T-helper 1 cell (primary cell): ENCODE data around the gene EYS.

ENCODE experiments used
- DNase-seq, 5 donors: peaks; one replicate each; pipeline ENCODE4 v3.0.0-alpha.2; 2012 to 2020

Gene EYS

DNA sequence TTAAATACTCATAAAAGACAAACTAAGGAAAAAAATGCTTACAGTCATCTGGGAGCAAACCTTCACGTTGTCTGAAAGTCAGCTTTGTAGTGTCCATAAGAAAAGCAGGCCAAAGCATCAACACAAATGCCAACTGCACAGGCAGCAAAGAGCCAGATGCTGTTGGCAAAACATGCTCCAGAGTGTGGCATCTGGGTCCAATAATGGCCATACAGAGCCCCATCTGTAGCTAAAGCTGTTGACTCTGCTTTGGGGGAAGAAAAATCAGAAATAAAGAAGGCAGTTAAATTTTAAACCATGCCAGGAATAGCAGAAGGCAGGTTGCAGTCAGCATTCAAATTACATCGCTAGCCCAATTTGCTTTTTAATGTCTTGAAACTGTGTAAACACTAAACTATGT is 776.3 kb downstream of the EYS start:
- no peak for DNase-seq

DNA sequence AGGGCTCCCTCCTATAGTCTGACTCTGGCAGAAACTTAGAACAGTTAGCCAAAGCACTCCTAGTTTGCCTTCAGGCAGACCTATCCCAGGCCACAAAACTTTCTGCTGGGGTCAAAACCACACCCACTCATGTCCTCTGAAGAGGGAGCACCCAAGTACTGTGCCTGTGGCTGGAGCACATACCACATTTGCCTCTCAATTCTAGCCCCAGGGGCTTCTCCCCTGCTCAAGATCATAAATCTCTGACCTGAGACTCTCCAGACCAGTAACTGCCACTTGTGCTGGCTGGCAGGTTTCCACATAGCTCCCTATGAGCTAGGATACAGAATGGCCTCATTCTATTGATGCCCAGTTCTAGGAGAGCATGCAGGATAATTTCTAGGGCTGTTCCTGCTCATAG is 781.0 kb downstream of the EYS start:
- no peak for DNase-seq

GRCh38 chr6:64920257-64920656 is 786.8 kb downstream of the EYS start:
- DNase-seq: no peak

- DNase-seq: no peak
Observed at GRCh38 chr6:64914124-64914523, 792.9 kb downstream of the EYS start.

GRCh38 chr6:64912966-64913365 is 794.1 kb downstream of the EYS start:
- no peak for DNase-seq

- DNase-seq: no peak
Observed at GRCh38 chr6:64908104-64908503, 798.9 kb downstream of the EYS start.

GRCh38 chr6:64904616-64905015 is 802.4 kb downstream of the EYS start:
- DNase-seq: no peak

- no peak for DNase-seq
Observed at GRCh38 chr6:64902596-64902995, 804.4 kb downstream of the EYS start.

DNA sequence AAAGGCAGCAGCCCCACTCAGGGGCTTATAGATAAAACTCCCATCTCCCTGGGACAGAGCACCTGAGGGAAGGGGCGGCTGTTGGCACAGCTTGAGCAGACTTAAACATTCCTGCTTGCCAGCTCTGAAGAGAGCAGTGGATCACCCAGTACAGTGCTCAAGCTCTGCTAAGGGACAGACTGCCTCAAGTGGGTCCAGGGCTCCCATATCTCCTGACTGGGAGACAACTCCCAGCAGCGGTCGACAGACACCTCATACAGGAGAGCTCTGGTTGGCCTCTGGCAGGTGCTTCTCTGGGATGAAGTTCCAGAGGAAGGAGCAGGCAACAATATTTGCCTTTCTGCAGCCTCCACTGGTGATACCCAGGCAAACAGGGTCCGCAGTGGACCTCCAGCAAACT is 810.1 kb downstream of the EYS start:
- no peak for DNase-seq

DNA sequence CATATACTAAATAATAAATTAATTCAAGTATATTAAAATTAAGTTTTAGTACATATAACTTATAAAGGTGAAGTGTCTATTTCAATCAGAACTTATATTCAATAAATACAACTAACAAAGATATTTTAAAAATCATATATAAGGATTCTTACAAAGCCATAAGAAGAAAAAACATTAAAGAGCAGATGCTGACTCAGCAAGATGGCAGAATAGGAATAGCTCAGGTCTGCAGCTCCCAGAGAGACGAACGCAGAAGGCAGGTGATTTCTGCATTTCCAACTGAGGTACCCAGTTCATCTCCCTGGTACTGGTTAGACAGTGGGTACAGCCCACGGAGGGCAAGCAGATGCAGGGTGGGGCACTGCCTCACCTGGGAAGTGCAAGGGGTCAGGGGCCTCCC is 811.1 kb downstream of the EYS start:
- DNase-seq: no peak

GRCh38 chr6:64890609-64891008 is 816.4 kb downstream of the EYS start:
- DNase-seq: no peak

- DNase-seq: no peak
Observed at GRCh38 chr6:64889144-64889543, 817.9 kb downstream of the EYS start.

DNA sequence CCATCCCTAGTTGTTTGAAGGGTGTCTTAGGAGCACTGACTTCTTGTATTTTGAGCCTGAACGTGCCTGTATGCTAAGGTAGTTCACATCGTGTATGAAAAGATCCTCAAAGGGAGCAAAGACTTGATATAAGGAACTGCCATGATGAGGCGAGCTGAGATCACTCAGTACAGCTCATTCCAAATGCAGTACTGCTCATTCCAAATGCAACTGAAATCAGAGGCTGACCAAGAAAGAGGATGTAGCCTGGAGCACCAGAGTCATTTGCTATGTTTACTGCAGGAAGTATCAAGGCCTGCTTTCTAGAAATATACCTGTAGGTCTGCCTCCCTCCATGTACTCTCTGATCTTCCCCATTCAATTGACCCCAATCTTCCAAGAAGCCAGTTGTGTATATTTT is 832.2 kb downstream of the EYS start:
- no peak for DNase-seq

DNA sequence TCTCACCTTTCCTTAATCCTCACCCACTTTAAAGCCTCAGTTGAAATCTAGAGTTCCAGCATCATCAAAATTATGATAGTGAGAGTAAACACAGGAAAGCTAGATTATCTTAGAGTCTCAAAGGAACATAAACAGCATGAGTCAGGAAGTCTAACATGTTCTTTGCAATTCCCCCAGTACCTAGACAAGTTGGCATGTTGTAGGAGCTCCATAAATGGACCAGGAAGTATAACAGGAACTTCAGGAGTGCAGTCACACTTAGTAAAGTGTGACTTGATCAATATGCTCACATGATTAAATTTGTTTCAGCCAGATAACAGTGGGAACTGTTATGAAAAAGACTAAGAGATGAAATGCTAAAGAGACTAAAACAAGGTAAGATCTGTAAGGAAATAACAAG is 834.4 kb downstream of the EYS start:
- DNase-seq: no peak

GRCh38 chr6:64861039-64861651 is 845.9 kb downstream of the EYS start:
- no peak for DNase-seq

- no peak for DNase-seq
Observed at GRCh38 chr6:64860203-64860602, 846.8 kb downstream of the EYS start.

GRCh38 chr6:64850121-64850520 is 856.9 kb downstream of the EYS start:
- no peak for DNase-seq

- DNase-seq: no peak
Observed at GRCh38 chr6:64848467-64848866, 858.6 kb downstream of the EYS start.

GRCh38 chr6:64847396-64847795 is 859.6 kb downstream of the EYS start:
- no peak for DNase-seq

DNA sequence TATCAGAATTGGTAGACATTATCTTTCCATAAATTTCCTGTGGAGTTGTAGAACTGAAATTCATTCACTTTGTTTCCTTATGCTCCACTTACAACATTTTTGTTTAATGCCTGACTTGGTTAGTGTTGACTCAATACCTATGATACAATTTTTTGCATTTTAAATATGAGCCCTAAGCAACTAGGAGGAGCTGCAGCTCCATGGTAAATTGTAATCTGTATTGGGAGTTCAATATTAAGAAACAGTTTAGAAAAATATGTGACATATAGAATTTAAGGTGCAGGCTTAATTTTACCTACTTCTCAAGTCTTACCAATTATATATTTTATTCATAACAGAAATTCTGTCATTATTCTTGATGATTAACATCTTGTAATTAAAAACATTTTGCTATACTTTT is 868.3 kb downstream of the EYS start:
- DNase-seq: no peak

- DNase-seq: no peak
Observed at GRCh38 chr6:64831680-64832079, 875.3 kb downstream of the EYS start.

DNA sequence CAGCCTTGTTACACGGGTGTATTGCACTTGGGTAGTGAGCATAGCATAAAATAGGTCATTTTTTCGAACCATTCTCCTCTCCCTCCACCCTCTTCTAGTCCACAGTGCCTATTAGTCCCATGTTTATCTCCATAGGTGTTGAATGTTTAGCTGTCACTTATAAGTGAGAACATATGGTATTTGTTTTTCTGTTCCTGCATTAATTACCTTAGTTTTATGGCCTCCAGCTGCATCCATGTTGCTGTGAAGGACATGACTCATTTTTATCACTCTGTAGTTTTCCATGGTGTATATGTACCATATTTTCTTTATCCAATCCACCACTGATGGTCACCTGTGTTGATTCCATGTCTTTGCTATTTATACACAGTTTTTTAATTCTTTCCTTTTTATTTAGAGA is 889.5 kb downstream of the EYS start:
- no peak for DNase-seq

DNA sequence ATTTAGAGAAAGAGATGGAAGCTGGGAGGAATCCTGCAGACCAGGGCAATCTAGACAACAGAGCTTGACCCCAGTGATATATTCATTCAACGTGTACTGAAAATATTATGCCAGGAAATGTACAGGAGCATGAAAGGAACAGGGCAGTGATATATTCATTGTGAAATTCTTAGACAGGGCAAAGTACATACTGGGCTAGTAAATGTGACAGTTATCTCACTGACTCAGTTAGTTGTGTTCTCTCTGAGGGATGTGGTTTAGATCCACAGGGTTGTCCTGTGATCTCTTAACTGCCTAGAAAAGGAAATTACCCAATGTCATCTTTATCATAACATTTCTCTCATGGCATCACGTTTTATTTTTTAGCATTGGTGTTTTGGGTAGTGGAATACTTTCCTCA is 891.3 kb downstream of the EYS start:
- no peak for DNase-seq

DNA sequence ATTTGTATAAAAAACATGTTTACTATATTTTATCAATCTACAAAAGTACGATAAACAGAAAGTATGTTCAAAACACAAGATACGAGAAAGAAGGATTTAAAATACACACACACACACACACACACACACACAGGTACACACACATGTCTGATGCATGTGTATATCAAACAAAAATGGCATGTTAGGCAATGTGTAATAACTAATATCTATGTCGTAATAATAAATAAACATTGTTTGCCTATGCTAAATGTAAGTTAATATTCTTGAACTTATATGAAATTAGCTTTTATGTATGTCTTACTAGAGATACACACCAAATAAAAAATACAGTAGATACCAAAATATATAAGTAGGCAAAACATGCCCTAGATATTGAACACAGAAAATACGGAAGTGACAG is 894.9 kb downstream of the EYS start:
- DNase-seq: no peak

DNA sequence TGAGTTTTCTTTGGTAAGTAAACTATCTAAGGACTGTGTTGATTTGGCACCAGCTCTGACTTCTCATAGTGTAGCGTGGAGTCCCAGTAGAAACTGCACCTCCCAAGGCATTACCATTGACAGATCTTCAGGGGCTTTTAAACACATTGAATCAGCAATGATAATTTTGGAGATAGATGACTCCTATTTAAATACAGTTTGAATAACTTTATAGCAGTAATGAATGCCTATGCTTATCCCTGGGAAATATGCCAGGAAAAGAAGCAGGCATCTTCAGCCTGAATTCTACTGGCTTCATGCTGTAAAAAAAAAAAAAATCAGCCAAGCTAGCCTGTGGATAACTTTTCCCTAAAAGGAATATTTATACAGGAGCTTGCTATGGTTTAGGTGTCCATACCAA is 895.9 kb downstream of the EYS start:
- DNase-seq: no peak

GRCh38 chr6:64807785-64808184 is 899.2 kb downstream of the EYS start:
- DNase-seq: no peak
